H7 (cell line): ENCODE data around the gene IL1RL2. TPM values are rescaled to one million over a fixed set of nuclear protein-coding genes. Genes with fewer than 3 reads are reported as not detected.

Source experiments
- DNase-seq: peaks from one replicate; pipeline ENCODE4 v3.0.0; 2012
- H3K27me3 ChIP-seq: 2 replicates; pipeline ENCODE4 v1.6.0; 2011; ENCODE audit warnings: mild to moderate bottlenecking, low read length; ENCODE audit not compliant: control insufficient read depth, insufficient read depth
- H3K36me3 ChIP-seq: replicated peaks from 2 replicates; pipeline ENCODE4 v1.5.1; 2011; ENCODE audit warnings: low read length; ENCODE audit not compliant: control insufficient read depth, insufficient read depth
- H3K4me3 ChIP-seq: 2 replicates; pipeline ENCODE4 v1.5.1; 2011; ENCODE audit warnings: low read depth, mild to moderate bottlenecking, control low read depth, low read length, moderate library complexity; ENCODE audit not compliant: insufficient read depth
- total RNA-seq: library from RNA; depleted of rRNA; stranded (reverse); fragments of >200 nt; shearing (Covaris generic); gene quantifications from 2 replicates; pipeline ENCODE4 v1.2.3, GENCODE V29; 2014

The IL1RL2 gene
- total RNA-seq, 1 experiment from 2014 or later = not detected

DNA sequence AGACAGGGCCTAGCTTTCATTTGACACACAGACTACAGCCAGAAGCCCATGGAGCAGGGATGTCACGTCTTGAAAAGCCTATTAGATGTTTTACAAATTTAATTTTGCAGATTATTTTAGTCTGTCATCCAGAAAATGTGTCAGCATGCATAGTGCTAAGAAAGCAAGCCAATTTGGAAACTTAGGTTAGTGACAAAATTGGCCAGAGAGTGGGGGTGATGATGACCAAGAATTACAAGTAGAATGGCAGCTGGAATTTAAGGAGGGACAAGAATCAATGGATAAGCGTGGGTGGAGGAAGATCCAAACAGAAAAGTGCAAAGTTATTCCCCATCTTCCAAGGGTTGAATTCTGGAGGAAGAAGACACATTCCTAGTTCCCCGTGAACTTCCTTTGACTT, 7.8 kb upstream of the IL1RL2 start:
- DNase-seq = no peak
- Histone ChIP-seq H3K27me3 (no peaks in the 10 kb centered on the region), H3K36me3 (no peaks in the 10 kb centered on the region), H3K4me3 (no peak overlapping the region)

GRCh38 chr2:102179788-102180686, 6.8 kb upstream of the IL1RL2 start:
- Histone ChIP-seq H3K27me3 (no peaks in the 10 kb centered on the region), H3K36me3 (no peaks in the 10 kb centered on the region), H3K4me3 (no peak overlapping the region)
- DNase-seq = no peak

GRCh38 chr2:102180687-102180999, 6.2 kb upstream of the IL1RL2 start:
- DNase-seq = no peak
- Histone ChIP-seq H3K4me3 (no peak overlapping the region), H3K27me3 (no peaks in the 10 kb centered on the region), H3K36me3 (no peaks in the 10 kb centered on the region)

DNA sequence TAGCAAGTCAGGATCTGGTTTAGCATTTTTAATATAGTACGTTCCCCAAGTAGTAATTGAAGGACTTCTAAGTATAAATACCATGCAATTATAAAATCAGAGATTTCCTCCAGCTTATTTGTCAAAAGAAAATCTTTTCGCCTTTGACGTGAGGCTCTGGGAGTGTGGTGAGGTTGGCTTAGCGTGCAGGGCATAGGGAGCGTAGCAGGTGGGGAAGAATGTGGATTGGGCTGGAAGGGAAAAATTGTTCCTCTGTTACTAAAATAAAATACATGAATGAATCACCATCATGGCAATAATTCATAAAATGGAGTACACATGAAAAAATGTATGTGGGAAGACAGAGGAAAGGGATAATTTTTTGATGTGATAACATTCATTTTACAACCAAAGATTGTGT, 5.4 kb upstream of the IL1RL2 start:
- DNase-seq = no peak
- 0 out of 2 replicates have a peak, but pooled peaks cover 1% of the 10 kb centered on the region for H3K27me3 ChIP-seq
- no peak overlapping the region for H3K4me3 ChIP-seq
- H3K36me3 ChIP-seq = no peaks in the 10 kb centered on the region

DNA sequence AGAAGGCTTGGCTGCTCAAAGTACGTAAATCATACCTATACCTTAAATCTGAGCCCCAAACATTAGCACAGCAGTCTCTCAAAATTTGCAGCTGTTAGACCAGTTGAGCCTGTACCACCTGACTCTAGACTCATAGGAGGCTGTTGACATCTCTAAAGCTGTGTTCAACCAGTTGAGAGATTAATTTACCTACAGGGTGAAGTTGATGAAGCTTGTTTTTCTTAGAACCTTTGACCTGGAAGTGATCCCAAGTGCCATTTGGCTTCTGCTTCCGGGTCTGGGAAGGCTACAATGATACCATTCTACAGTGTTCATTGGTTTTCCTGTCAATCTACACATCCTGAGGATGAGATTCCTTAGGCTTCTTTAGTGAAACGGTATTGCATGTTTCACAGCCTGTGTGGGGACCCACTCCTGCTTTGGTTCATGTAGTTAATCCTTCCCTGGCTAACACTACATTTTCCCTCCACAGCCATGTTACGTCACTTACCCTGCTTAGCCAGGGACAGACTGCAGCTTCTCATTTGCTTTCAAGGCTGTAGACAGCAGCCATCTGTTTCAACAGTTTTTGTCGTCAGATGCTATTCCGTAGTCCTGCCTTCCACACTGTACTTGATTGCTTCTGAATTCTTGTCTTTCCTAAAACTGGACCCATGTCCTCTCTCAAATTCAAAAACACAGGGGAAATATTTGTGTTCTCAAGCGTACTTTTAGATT, 4.7 kb upstream of the IL1RL2 start:
- no peak overlapping the region for H3K4me3 ChIP-seq
- H3K36me3 ChIP-seq = no peaks in the 10 kb centered on the region
- H3K27me3 ChIP-seq = peaks cover 7% of the 10 kb centered on the region; the same call in 1 of the 2 replicates
- DNase-seq = no peak

GRCh38 chr2:102184018-102184417, 2.8 kb upstream of the IL1RL2 start:
- peaks cover 17% of the 10 kb centered on the region; the same call in 1 of the 2 replicates for H3K27me3 ChIP-seq
- H3K36me3 ChIP-seq = no peaks in the 10 kb centered on the region
- no peak overlapping the region for H3K4me3 ChIP-seq
- no peak for DNase-seq

DNA sequence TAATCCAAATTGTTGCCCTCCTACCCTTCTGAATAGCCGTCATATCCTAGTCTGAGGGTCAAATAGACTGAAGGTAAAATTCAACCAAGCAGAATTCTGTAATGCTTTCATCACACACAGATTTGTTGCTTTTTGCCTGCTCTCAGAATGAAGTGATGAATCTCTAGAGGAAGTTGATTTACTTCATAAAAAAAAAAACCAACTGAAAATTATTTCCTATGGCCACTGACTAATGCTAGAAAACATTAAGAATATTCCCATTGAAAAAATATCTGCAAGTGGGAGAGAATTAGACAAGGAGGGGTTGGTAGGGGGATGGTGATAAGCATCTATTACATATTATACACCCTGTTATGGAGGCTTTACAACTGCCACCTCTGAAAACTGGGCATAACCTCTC, 2.3 kb upstream of the IL1RL2 start:
- no peak for DNase-seq
- no peaks in the 10 kb centered on the region for H3K36me3 ChIP-seq
- no peak overlapping the region for H3K4me3 ChIP-seq
- H3K27me3 ChIP-seq = peaks cover 17% of the 10 kb centered on the region; the same call in 1 of the 2 replicates

- Histone ChIP-seq H3K27me3 (peaks cover 17% of the 10 kb centered on the region; the same call in 1 of the 2 replicates), H3K36me3 (no peaks in the 10 kb centered on the region), H3K4me3 (no peak overlapping the region)
- DNase-seq = peak; percentile 48
Observed at GRCh38 chr2:102185347-102185746, 1.5 kb upstream of the IL1RL2 start.

GRCh38 chr2:102187496-102188150, 800 bp downstream of the IL1RL2 start:
- peak; percentile 57 for DNase-seq
- no peaks in the 10 kb centered on the region for H3K36me3 ChIP-seq
- H3K27me3 ChIP-seq = peaks cover 17% of the 10 kb centered on the region; the same call in 1 of the 2 replicates
- peak overlapping the region; percentile 26; the same call in 1 of the 2 replicates for H3K4me3 ChIP-seq

- Histone ChIP-seq H3K4me3 (no peak overlapping the region), H3K27me3 (peaks cover 17% of the 10 kb centered on the region; the same call in 1 of the 2 replicates), H3K36me3 (no peaks in the 10 kb centered on the region)
- DNase-seq = no peak
Observed at GRCh38 chr2:102190430-102191107, 3.7 kb downstream of the IL1RL2 start.

DNA sequence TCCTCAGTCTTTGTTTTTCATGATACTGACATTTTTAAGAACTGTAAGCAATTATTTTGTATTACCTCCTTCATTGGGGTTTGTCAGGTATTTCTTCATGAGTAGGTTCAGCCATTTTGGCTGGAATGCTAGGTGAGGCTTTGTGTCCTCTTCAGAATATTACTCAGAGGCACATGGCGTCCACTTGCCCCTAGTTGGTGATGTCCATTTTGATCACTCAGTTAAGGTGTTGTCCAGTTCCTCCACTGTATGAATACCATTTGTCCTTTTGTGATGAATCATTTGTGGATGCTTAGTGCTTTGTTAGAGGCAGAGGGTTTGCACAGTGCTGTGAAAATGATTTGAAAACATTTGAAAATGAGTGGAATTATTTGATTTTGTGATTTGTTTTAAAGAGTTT, 4.7 kb downstream of the IL1RL2 start:
- H3K4me3 ChIP-seq = no peak overlapping the region
- H3K27me3 ChIP-seq = peaks cover 15% of the 10 kb centered on the region; the same call in 1 of the 2 replicates
- no peak for DNase-seq
- no peaks in the 10 kb centered on the region for H3K36me3 ChIP-seq

- Histone ChIP-seq H3K27me3 (peaks cover under 1% of the 10 kb centered on the region; the same call in 1 of the 2 replicates), H3K4me3 (no peak overlapping the region), H3K36me3 (no peaks in the 10 kb centered on the region)
- DNase-seq = no peak
Observed at GRCh38 chr2:102193074-102193473, 6.3 kb downstream of the IL1RL2 start.

DNA sequence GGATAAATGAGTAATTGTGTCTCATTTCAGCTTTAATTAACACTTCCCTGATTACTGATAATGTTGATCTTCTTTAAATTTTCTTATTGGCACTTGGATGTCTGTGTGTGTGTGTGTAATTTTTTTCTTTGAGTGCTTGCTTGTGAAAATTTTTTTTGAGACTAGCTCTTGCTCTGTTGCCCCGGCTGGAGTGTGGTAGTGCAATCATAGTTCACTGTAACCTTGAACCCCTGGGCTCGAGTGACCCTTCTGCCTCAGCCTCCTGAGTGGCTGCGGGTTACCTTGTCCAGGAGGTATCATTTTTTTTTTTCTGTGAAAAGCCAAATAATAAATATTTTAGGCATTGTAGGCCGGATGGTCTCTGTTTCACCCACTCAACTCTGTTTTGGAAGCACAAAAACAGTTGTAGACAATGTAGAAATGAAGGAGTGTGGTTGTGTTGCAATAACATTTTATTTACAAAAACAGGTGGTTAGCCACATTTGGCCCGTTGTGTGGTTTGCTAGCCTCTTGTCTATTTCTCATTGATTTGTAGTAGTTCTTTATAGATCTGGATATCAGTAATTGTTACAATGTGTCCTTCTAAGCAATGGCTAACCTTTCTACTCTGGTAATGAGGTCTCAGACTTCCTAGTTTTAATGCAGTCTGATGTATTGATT, 7.9 kb downstream of the IL1RL2 start:
- Histone ChIP-seq H3K27me3 (no peaks in the 10 kb centered on the region), H3K4me3 (no peak overlapping the region), H3K36me3 (no peaks in the 10 kb centered on the region)
- no peak for DNase-seq
